Esophagus muscularis mucosa (tissue), 4 donors: ENCODE results near the gene MYH7B.

ENCODE experiments used
- EP300 ChIP-seq: sonication (generic); formaldehyde crosslinking; IDR thresholded peaks from one replicate; pipeline ENCODE4 v1.6.1; 2017; ENCODE audit warnings: antibody characterized with exemption
- POLR2A ChIP-seq: fragments of 450-650 bp; IDR thresholded peaks from one replicate; pipeline ENCODE4 v1.6.1; 2017; ENCODE audit warnings: antibody characterized with exemption, moderate library complexity, mild to moderate bottlenecking, low read depth
- POLR2AphosphoS5 ChIP-seq, 2 donors: sonication (generic); formaldehyde crosslinking; IDR thresholded peaks; one replicate each; pipeline ENCODE4 v1.6.1; 2017; ENCODE audit warnings: antibody characterized with exemption in 2 of 2
- TF ChIP-seq, protein P1 (sequence below), 3 experiments: fragments of 200-600 bp in 2 of 3; fragments of 450-650 bp in 1 of 3; sonication (generic) in 2 of 3; IDR thresholded peaks; one replicate each; pipeline ENCODE4 v1.5.1; 2017 to 2019; ENCODE audit warnings: antibody characterized with exemption in 3 of 3, mild to moderate bottlenecking in 2 of 3, moderate library complexity in 1 of 3

- TF ChIP-seq, protein P1, sequence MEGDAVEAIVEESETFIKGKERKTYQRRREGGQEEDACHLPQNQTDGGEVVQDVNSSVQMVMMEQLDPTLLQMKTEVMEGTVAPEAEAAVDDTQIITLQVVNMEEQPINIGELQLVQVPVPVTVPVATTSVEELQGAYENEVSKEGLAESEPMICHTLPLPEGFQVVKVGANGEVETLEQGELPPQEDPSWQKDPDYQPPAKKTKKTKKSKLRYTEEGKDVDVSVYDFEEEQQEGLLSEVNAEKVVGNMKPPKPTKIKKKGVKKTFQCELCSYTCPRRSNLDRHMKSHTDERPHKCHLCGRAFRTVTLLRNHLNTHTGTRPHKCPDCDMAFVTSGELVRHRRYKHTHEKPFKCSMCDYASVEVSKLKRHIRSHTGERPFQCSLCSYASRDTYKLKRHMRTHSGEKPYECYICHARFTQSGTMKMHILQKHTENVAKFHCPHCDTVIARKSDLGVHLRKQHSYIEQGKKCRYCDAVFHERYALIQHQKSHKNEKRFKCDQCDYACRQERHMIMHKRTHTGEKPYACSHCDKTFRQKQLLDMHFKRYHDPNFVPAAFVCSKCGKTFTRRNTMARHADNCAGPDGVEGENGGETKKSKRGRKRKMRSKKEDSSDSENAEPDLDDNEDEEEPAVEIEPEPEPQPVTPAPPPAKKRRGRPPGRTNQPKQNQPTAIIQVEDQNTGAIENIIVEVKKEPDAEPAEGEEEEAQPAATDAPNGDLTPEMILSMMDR (IDR thresholded peaks at IDR 0.05): no peak
- TF ChIP-seq EP300: no peak
- no peak for TF ChIP-seq POLR2A
- TF ChIP-seq POLR2AphosphoS5 (IDR thresholded peaks at IDR 0.05): no peak
Observed at GRCh38 chr20:34953960-34954359, 1.7 kb upstream of the MYH7B start.
